GM19324 (cell line): ENCODE measurements around the gene ITGA3.

ENCODE experiments used
- ATAC-seq: cut with Tn5 transposase; IDR thresholded peaks from one replicate; pipeline ENCODE4 v1.9.1; 2021; ENCODE audit warnings: mild to moderate bottlenecking, moderate library complexity; ENCODE audit not compliant: unreplicated experiment, low FRiP score

Gene ITGA3

GRCh38 chr17:50123649-50124349 lies 67.9 kb downstream of the ITGA3 start:
- no peak for ATAC-seq

- ATAC-seq, result no peak
Measured at GRCh38 chr17:50125420-50125997, 69.6 kb downstream of the ITGA3 start.

GRCh38 chr17:50127697-50128361 lies 71.9 kb downstream of the ITGA3 start:
- ATAC-seq, result no peak

GRCh38 chr17:50128441-50129352 lies 72.8 kb downstream of the ITGA3 start:
- ATAC-seq, result no peak

- ATAC-seq, result no peak
Measured at GRCh38 chr17:50129353-50129727, 73.4 kb downstream of the ITGA3 start.

- no peak for ATAC-seq
Measured at GRCh38 chr17:50129728-50130558, 74.0 kb downstream of the ITGA3 start, which contains the start of gene SAMD14. Gene SAMD14 (minus strand): TSS chr17:50130160. CDS start chr17:50124959, 5,201 bp downstream.

- no peak for ATAC-seq
Measured at GRCh38 chr17:50130559-50131305, 74.8 kb downstream of the ITGA3 start.

GRCh38 chr17:50132104-50132794 lies 76.3 kb downstream of the ITGA3 start:
- ATAC-seq, result no peak

GRCh38 chr17:50133028-50133768 lies 77.3 kb downstream of the ITGA3 start:
- ATAC-seq, result no peak

GRCh38 chr17:50133769-50134099 lies 77.8 kb downstream of the ITGA3 start:
- ATAC-seq, result no peak

- no peak for ATAC-seq
Measured at GRCh38 chr17:50134206-50135110, 78.5 kb downstream of the ITGA3 start.

GRCh38 chr17:50135316-50136095 lies 79.6 kb downstream of the ITGA3 start:
- ATAC-seq, result no peak

GRCh38 chr17:50136096-50136687 lies 80.3 kb downstream of the ITGA3 start:
- ATAC-seq, result no peak

GRCh38 chr17:50137042-50137441 lies 81.1 kb downstream of the ITGA3 start:
- no peak for ATAC-seq

- ATAC-seq, result no peak
Measured at GRCh38 chr17:50139185-50139783, 83.4 kb downstream of the ITGA3 start.
